ENCODE results near the gene THOC3.
A peak's percentile ranks its signal among the peaks of the same experiment; 100 is the strongest.
"Not testable (repeated sequence)": the region's sequence is repeated elsewhere in the genome, so short reads cannot be mapped to it uniquely, and the experiment has no call there.

THOC3 gene, protein sequence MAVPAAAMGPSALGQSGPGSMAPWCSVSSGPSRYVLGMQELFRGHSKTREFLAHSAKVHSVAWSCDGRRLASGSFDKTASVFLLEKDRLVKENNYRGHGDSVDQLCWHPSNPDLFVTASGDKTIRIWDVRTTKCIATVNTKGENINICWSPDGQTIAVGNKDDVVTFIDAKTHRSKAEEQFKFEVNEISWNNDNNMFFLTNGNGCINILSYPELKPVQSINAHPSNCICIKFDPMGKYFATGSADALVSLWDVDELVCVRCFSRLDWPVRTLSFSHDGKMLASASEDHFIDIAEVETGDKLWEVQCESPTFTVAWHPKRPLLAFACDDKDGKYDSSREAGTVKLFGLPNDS

DNA sequence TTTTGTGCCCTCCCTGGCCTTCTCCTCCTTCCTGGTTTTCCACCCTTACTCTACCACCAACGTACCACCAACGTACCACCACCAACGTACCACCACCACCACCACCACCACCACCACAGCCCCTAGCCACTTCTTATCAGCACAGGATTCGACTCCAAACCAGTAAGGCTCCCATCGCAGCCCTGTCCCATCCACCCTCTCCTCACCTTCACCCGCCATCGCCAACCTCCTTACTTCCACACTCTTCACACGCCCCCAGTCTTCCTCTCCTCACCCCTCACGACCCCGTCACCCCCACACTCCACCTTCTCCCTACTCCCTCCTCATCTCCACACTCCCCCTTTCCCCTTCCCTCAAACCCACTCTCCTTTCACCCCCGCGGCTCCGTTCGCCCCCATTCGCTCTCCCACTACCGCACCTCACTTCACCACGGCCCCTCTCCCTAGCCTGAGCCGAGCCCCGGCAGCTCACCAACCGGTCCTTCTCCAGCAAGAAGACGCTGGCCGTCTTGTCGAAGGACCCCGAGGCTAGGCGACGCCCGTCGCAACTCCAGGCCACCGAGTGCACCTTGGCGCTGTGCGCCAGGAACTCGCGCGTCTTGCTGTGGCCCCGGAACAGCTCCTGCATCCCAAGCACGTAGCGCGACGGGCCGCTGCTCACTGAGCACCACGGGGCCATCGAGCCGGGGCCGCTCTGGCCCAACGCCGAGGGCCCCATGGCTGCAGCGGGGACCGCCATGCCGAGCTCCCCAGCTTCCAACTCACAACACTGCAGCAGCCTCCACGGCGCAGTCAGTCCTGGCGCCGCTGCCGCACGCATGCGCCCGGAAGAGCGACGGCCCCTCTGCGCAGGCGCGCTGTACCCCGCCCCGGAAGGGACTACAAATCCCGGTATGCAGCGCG is at the start of gene THOC3:
TSS of gene THOC3 (minus strand) at position 845 of the 902 bp plus-strand sequence. CDS start at position 738, 107 bp downstream.
- ATAC-seq = peak; percentile 98

DNA sequence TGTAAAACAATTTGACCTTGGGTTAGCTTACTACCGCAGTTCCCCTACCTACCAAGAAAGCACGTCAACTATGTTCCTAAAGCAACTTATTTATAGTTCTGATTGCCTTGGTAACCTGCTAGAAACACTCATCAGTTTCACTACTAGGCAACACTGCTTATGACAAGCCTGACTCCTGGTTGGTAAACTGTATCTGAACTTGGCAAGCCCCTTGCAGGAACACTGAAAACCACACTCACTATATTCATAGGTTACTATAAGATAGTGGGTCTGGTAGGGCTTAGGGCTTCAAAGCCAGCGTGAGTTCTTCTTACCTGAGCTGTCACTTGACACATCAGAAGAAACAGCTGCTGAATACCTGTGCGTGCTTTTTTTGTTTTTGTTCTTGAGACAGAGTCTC is 49.2 kb upstream of the THOC3 start:
- ATAC-seq = peak; percentile 95 to 96

DNA sequence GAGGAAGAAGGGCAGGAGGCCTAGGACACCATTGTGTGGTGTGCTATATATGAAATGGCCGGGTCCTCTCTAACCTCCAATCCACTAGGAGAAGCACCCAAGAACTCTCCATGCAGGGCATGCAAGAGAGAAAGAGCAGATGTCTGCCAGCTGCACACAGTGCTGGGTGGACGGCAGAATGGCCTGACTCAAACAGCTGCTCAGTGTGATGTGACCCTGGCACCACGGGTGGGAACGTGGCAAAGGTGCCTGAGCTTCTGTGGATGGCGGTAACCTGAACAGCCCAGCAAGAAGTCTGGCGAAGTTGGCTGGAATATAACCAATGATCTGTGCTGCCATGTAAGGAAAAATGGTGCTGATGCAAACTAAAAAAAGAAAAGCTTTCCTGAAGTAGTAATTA is 46.2 kb upstream of the THOC3 start:
- not testable (repeated sequence) for ATAC-seq

DNA sequence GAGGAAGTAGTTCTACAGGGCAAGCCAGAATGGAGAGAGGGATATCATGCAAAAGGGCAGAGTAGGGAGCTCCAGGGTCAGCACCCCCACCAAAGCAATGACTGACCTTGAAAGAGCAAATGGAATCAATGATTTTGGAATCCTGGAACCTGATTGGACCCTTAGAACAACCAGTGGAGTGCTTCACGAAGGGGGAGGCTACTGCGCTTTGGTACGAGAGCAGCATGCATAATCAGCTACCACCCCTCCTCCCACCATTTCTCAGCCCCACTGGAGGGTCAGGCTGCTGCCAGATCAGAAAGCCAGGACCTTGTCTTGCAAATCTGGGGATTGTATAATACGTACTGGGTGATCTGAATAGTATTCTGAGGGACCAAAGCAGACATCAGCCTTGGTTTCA is 43.0 kb upstream of the THOC3 start:
- ATAC-seq = not testable (repeated sequence)

DNA sequence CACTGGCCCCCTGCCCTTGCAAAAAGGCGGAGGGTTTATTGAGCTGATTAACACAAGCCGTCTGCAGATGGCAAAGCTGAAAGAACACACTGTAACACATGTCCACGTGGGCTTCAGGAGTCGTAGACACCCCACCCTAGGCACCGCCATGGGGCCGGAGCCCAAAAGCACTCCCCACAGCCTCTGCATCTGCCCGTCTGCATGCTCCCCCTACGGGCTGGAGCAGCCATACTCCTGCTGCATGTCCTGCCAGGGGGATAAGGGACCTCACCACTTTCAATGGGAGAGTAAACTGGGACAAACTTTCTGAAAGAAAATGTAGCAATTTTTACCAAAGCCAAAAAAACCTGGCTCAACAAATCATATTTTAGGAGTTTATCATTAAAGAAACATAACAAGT is 42.1 kb upstream of the THOC3 start:
- not testable (repeated sequence) for ATAC-seq

DNA sequence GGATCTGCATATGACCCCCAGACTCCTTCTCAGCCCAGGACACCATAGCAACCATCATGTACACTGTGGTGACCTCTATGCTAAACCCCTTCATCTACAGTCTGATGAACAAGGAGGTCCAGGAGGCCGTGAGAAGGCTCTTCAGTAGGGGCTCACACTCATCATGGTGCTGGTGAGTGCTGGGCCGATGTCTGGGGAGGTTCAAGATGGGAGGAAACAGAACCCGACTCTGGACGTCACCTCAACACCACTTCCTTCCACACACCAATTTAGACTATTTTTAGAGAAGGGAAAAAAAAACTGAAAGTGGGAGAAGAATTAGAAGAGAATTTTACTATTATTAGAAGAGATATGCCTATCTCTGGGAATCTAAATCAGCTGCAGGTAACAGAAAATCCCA is 39.1 kb upstream of the THOC3 start:
- ATAC-seq = not testable (repeated sequence)

DNA sequence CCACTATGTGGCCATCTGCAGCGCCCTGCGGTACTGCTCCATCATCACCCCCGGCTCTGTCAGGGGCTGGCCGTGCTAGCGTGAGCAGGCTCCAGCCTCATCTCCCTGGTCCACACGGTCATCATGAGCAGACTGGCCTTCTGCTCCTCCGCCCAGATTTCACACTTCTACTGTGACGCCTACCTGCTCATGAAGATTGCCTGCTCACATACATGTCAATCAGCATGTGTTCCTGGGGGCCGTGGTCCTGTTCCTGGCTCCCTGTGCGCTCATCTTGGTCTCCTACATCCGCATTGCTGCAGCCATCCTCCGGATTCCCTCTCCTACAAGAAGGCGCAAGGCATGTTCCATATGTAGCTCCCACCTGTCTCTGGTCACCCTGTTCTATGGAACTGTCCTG is 38.7 kb upstream of the THOC3 start:
- not testable (repeated sequence) for ATAC-seq

DNA sequence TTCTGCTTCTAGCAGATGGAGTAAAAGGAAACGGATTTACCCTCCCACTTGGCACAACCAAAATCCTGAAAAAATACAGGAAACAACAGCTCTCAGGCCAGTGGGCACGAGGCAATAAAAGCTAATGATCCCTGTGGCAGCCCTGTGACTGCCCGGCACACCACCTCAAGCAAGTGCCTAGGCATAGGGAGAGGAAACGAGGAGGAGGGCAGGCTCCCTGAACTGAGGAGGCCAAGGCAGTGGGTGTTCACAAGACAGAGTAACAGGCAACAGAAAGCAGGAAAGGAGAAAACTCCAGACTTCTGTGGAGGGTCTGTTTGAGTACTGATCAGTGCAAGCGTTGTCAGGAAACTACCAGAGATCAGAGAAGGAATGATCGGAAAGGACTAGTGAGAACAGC is 29.9 kb upstream of the THOC3 start:
- ATAC-seq = not testable (repeated sequence)

DNA sequence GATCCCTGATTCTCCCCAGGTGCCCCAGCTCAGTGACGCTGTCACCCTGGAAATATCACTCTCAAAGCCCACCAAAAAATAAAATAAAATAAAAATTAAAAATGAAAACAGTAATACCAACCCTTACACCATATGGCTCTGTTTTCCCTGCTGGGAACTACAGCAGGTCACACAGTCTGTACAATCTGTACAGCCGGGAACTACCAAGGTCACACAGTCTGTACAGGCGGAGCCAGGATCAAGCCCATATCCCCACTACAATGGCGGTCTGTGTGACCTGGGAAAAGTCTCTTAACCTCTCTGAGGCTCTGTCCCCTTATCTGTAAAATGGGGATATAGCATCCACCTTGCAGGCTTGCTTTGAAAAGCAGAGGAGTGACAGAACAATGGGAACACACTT is 29.4 kb upstream of the THOC3 start:
- ATAC-seq = not testable (repeated sequence)

DNA sequence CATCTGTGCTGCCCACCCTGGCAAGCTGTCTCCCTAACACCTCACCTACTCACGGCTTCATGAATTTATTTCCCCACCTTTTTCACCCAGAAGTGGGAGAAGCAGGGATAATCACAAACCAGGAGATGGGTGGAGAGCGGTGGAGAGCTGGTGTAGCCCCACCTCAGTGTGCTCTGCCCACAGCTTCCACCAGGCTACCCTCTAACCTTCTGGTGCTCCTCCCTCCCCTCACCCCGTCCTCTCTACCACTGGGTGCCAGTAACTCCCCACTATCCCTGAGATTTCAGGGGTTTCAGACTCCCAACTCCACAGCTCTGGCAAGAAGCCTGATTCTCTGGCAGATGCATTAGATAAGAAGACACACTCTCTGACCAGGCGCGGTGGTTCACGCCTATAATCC is 28.7 kb upstream of the THOC3 start:
- ATAC-seq = not testable (repeated sequence)

DNA sequence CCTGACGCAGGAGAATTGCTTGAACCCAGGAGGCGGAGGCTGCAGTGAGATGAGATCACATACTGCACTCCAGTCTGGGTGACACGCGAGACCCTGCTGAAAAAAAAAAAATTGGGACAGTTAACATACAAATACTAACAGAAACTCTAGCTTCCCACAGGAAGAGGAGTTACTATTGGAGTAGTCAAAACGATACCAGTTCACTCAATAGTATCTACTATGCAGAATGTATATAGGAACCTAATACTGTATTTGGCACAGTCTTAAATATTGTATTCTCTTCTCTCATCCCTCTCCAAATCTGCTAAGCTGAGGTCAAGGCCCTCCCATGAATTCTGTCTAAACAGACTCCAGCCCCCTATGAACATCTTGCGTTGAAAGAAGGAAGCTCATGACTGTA is 27.4 kb upstream of the THOC3 start:
- ATAC-seq = not testable (repeated sequence)

DNA sequence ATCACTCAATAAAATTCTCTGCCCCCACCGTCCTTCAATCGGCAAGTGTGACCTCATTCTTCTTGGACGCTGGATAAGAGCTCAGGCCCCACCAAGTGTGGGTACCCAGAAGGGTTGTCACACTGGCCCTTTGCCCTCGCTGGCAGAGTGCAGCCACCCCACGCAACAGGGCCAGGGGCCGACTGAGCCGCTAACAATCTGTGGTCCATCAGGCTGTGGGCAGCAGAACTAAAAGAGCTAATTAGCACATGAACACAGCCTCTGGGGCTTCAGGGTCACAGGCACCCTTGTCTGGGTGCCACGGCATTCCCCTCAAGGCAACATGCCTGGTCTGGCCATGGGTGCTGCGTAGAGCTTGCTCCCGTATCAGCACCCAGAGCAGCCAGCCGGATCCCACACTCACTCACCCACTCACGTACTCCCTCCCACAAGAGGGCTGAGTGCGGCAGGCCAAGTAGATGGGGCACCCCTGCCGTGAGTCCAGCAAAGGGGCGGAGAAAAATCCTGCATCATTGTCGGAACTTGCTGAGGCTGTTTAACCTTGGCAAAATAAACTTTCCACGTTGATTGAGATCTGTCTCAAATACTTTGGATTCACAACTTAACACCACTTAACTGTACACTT is 11.4 kb upstream of the THOC3 start:
- ATAC-seq = not testable (repeated sequence)

DNA sequence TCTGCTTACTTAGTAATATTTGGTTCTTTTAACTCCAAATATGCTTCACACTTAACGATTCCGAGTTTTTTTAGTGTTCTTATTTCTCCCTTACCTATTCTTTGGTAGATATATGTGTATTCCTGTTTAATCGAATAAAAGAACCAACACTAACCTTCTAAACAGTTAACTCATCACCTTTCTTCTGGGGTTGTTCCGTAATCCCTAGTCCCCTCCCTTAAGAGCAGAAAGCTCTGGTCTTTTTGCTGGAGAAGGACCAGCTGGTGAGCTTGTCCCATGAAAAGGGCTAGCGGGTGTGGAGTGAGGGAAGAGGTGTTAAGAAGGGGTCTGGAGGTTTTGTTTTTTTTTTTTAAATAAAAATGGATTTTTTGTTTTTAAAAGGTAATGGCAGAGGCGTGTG is 266 bp upstream of the THOC3 start:
- ATAC-seq = peak; percentile 12 to 14

DNA sequence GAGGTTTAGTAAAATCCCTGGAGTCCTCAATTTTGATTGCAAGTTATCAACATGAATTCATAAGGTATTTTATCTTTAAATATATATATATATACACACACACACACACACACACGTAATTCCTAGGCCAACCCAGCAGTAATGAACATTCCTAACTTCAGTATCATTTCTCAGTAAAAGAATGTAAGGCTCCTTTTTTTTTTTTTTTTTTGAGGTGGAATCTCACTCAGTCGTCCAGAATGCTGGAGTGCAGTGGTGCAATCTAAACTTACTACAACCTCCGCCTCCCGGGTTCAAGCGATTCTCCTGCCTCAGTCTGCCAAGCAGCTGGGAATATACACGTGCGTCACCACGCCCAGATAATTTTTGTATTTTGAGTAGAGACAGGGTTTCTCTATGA is 5.8 kb downstream of the THOC3 start:
- ATAC-seq = not testable (repeated sequence)

DNA sequence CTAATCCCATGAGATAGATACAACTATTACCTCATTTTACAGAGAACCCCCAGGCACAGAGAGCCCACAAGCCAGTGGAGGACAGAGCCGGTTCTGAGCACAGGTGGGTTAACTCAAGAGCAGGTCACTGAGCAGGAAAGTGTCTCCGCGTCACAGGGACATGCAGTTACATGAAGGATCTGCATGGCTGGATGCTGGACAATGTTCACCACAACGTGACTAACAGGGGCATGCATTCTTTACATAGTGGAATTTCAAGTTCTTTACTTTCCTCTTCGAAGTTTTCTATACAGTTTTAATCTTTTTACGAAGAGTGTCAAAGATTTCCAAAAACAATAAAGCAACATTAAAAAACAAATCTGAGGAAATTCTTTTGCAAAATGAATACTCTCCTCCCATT is 7.9 kb downstream of the THOC3 start:
- ATAC-seq = not testable (repeated sequence)

DNA sequence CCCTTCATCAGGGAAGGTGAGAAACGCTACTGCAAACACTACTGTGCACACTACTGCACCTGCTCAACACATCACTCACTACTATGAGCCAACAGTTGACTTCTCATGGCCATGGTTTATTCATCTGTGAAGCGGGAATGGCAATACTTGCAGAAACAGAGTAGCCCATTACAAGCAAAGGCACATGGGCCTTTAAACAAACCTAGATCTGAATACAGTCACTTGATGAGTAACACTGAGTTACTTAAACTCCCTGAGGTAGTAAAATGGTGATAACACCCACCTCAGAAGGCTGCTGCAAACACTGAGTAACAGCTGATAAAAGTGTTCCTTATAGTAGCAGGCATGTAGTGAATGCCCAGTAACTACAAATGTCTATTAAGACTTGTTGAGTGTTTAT is 9.6 kb downstream of the THOC3 start:
- ATAC-seq = peak in 1 of 2 donors; percentile 33

DNA sequence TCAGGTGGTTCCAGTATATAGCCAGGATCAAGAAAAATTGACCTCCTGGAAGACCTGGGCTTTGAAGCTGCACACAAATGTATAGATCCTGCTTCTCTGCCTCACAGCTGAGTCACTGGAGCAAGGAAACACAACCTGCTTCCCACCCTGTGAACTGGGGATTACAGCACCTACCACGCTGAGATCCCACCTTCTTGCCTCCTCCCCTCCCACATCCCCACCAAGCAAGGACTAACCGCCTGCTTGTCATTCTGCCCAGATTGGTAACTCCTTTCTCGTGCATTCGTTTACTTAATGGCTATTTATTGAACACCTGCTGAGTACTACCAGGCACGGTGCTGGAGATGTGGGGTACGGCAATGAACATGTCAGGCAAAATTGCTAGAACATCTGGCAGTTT is 14.0 kb downstream of the THOC3 start:
- not testable (repeated sequence) for ATAC-seq

DNA sequence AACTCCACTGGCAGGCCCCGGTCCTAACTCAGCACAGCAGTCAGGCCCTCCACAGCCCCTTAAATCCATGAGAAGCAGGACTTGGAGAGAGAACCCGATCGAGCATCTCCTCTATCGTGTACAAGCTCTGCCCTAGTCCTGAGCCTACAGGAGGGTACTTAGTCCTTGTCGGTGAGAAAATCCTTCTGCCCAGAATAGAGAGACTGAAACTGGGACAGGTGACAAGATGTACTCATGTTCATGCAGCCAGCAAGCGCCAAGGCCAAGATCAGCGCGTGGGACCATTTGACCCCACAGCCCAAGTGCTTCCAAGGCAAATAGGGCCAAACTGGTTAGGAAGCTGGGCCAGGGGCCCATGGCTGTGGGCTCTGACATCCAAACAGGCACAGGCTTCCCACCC is 15.3 kb downstream of the THOC3 start:
- not testable (repeated sequence) for ATAC-seq

DNA sequence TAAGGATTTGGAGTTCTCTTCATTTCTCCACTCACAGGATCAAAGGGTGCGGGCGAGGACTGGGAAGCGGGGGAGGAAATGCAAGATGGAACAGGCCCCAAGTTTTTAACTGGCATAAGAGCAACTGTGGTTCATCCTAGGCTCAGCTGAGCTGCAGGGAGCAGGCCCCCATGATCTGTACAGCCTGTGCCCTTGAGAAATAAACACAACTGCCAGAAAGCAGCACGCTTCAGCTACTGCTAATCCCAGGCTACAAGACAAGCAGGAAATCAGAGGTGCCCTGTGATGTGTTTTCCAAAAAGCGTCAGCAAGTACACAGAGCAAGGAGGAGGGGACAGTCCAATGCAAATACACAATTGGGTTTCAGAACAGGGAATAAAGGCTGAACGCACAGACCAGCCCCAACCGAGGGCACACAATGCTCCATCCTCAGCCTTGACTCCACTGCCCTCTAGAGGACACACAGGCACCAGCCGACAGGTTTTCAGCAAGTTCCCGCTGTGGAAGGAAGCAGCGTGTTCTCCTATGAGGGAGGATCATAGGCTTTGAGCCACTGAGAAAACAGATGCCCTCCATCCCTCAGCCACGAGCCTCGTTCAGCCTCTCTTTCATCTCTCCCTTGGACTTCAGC is 16.7 kb downstream of the THOC3 start:
- peak; percentile 67 to 83 for ATAC-seq

DNA sequence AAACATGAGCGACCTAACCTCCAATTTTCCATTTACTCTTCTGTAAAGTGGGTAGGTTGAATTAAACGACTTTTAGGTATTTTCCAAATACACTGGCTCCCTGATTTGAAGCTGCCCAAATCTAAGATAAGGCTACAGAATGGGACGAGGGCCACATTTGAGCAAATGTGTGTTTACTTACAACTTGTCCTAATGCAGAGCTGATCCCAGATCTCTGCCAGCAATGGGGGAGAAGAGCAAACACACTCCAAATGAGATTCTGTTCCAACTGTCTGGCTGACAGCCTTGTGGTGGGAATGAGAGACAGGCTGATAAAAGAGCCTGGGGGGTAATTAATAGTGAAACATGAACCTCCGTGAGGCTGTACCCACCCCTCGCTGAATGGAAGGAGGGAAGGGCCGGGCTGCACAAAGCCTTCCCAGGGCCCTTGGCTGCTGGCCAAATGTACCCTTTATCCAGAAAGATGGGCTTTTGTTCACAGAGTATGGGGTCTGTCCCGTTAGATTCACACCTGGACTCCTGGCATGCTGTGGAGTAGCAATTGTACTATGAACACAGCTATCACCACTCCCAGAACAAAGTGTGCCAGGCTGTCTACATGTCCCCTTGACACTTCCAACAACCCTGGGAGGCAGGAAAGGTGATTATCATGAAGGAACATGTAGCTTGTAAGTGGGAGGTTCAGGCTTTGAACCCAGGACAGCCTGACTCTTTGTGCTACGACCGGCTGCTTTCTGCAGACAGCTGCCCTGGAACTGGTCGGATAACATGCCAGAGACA is 19.6 kb downstream of the THOC3 start:
- not testable (repeated sequence) for ATAC-seq

DNA sequence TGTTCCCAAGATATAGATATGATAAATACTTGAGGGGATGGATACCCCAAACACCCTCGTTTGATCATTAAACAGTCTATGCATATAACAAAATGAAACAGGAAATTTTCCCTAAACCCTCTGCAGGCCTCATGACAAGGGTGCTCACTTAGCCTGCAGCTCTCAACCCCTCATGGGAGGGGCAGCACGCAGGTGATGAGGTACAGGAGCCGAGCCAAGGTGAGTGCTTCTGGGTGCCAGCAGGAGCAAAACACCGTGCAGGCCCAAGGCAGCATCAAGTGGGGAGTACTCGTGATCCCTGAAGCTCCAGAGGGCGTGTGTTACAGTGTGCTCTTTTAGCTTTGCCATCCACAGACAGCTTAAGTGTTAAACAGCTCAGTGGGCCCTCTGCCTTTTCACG is 24.9 kb downstream of the THOC3 start:
- not testable (repeated sequence) for ATAC-seq

DNA sequence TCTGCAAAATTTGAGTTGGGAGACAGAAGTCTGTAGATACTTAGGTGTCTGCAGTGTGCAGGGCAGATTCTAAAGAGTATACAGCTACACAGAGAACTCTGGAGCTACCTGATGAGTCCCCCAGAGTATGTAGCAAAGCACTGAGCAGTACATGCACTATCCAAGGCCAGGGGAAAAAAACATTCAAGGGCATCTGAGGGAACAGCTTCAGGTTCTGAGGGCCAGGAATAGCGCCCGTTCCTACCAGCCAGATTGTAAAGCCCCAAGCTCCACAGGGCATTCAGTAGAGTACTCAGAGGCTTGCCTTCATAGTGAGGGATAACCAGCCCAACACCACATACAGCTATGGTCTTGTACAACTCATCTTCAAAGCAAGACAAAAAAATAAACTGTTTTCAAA is 27.5 kb downstream of the THOC3 start:
- not testable (repeated sequence) for ATAC-seq

Measured in activated CD4-positive, CD25-positive, alpha-beta regulatory T cell treated with anti-CD3 and anti-CD28 coated beads, Interleukin-2, amount 50 U/mL, for 24 hours (primary cell).